GM18858 (cell line): Measurements from ENCODE around the gene TMC2.
"Not testable (repeated sequence)": the region's sequence is repeated elsewhere in the genome, so short reads cannot be mapped to it uniquely, and the experiment has no call there.

Experiments
- ATAC-seq: cut with Tn5 transposase; IDR thresholded peaks from one replicate; pipeline ENCODE4 v1.9.1; 2021; ENCODE audit not compliant: unreplicated experiment

The TMC2 gene

GRCh38 chr20:2524709-2525506 lies 11.5 kb upstream of the TMC2 start:
- ATAC-seq: no peak

- not testable (repeated sequence) for ATAC-seq
These were observed 10.2 kb upstream of the TMC2 start for GRCh38 chr20:2526218-2526583.

GRCh38 chr20:2527762-2528161 lies 8.6 kb upstream of the TMC2 start:
- no peak for ATAC-seq

- no peak for ATAC-seq
These were observed 7.6 kb upstream of the TMC2 start for GRCh38 chr20:2528671-2529271.

- no peak for ATAC-seq
These were observed 3.3 kb upstream of the TMC2 start for GRCh38 chr20:2533118-2533517.

GRCh38 chr20:2535711-2536559 lies 438 bp upstream of the TMC2 start:
- no peak for ATAC-seq

GRCh38 chr20:2537101-2537500 lies 728 bp downstream of the TMC2 start:
- no peak for ATAC-seq

GRCh38 chr20:2538356-2538755 lies 2.0 kb downstream of the TMC2 start:
- no peak for ATAC-seq

- no peak for ATAC-seq
These were observed 2.8 kb downstream of the TMC2 start for GRCh38 chr20:2538931-2539720.

GRCh38 chr20:2541940-2542339 lies 5.6 kb downstream of the TMC2 start:
- no peak for ATAC-seq

GRCh38 chr20:2542361-2542760 lies 6.0 kb downstream of the TMC2 start:
- no peak for ATAC-seq

- ATAC-seq: no peak
These were observed 7.8 kb downstream of the TMC2 start for GRCh38 chr20:2544211-2544610.

- ATAC-seq: no peak
These were observed 9.2 kb downstream of the TMC2 start for GRCh38 chr20:2545594-2545993.

- ATAC-seq: no peak
These were observed 21.7 kb downstream of the TMC2 start for GRCh38 chr20:2557873-2558580.

- ATAC-seq: no peak
These were observed 22.4 kb downstream of the TMC2 start for GRCh38 chr20:2558581-2559278.

GRCh38 chr20:2559279-2559626 lies 22.9 kb downstream of the TMC2 start:
- no peak for ATAC-seq

GRCh38 chr20:2559651-2560050 lies 23.3 kb downstream of the TMC2 start:
- no peak for ATAC-seq

- ATAC-seq: no peak
These were observed 26.7 kb downstream of the TMC2 start for GRCh38 chr20:2563116-2563515.

GRCh38 chr20:2564406-2564805 lies 28.0 kb downstream of the TMC2 start:
- ATAC-seq: no peak

GRCh38 chr20:2575682-2576081 lies 39.3 kb downstream of the TMC2 start:
- no peak for ATAC-seq
